ENCODE results near the gene CCDC192.
"Not testable (repeated sequence)": the region's sequence is repeated elsewhere in the genome, so short reads cannot be mapped to it uniquely, and the experiment has no call there.

CCDC192 gene

DNA sequence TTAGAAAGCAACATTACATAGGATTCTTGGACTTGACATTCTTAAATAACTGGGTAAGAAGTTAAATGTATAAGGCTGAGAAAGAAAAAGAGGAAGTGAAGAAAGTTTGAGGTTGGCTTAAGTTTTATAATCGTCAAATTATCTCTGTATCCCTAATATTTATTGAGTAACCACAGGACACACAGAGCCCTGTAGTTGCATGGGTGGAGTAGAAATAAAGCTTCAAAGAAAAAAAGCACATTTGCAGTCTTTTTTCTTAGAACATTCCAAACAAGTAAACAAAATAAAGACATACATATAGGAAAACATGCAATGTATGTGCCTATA is 137.0 kb downstream of the CCDC192 start:
- H3K9ac ChIP-seq, result no peak overlapping the region
- H4K20me1 ChIP-seq, result no peaks in the 10 kb centered on the region
- TF ChIP-seq Cebpa-rat (IDR thresholded peaks at IDR 0.05), result no peak
- H3K4me1 ChIP-seq, result no peaks in the 10 kb centered on the region
- H3K36me3 ChIP-seq, result no peaks in the 10 kb centered on the region
- H3K4me2 ChIP-seq, result no peak overlapping the region
- peaks cover 6% of the 10 kb centered on the region for H3K9me3 ChIP-seq
- H3K27me3 ChIP-seq, result no peaks in the 10 kb centered on the region
- no peak overlapping the region for H3K4me3 ChIP-seq
- H3K27ac ChIP-seq, result no peak overlapping the region

DNA sequence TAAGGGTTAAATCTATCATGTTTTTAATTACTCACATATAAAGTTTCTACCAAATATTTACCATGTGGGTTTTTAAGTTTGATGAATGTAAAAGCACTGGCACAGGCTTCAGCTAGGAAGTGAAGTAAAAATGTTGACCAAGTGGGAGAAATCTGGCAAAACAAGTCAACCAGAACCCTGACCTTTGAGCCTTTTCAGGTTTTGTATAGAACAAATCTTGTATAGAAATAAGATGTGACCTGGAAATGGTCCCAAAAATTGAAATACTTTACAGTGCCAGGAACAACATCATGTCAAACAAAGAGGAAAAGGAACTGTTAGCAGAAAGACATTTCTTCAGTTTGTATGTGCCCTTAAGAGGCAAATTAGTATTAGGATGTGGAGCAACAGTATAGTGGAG is 137.6 kb downstream of the CCDC192 start:
- Histone ChIP-seq H3K36me3 (no peaks in the 10 kb centered on the region), H3K4me2 (no peak overlapping the region), H3K27ac (no peak overlapping the region), H3K27me3 (no peaks in the 10 kb centered on the region), H3K9me3 (peaks cover 6% of the 10 kb centered on the region), H3K9ac (no peak overlapping the region), H3K4me3 (no peak overlapping the region), H4K20me1 (no peaks in the 10 kb centered on the region), H3K4me1 (no peaks in the 10 kb centered on the region)
- no peak for TF ChIP-seq Cebpa-rat (IDR thresholded peaks at IDR 0.05)

DNA sequence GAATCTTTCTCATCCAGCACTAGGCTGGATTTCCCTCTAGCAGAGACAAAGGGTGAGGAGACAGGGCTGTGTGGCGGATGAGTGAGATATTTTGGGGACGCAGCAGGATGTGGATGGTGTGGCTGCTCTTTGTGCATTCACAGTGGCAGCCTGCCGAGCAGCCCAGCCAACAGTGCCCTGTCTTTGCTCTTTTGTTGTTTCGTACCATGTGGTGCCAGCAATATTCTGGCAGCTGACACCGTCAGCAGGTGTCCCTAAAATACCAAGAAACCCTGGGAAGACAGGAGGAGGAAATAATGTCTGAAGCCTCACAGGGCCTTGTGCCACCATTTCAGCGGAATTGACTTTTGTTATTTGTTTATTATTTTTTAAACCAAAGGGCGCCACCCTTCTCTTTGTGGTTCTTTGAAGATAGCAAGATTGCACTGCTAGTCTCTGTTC is 141.4 kb downstream of the CCDC192 start:
- Histone ChIP-seq H4K20me1 (no peaks in the 10 kb centered on the region), H3K9ac (no peak overlapping the region), H3K9me3 (no peaks in the 10 kb centered on the region), H3K4me1 (no peaks in the 10 kb centered on the region), H3K27me3 (no peaks in the 10 kb centered on the region), H3K4me3 (no peak overlapping the region), H3K36me3 (no peaks in the 10 kb centered on the region), H3K4me2 (no peak overlapping the region), H3K27ac (no peak overlapping the region)
- no peak for TF ChIP-seq Cebpa-rat (IDR thresholded peaks at IDR 0.05)

DNA sequence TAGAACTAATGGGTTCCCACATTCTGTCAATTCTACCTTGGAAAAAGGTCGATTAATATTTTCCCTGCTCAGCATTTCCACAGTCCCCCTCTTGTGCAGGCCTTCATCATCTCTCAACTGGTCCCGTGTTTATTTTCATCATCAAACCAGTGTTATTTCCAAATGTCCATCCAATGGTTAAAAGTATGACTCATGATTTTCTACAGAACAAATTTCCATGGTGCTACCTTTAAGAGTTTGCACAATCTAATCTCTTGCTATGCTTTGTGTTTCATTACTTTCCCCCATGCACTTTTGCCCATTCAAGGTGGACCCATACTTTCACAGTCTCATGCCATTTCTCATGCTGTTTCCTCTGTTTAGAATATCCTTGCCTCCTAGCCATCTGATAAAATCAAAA is 143.7 kb downstream of the CCDC192 start:
- Histone ChIP-seq H3K4me2 (no peak overlapping the region), H3K27ac (no peak overlapping the region), H3K9me3 (no peaks in the 10 kb centered on the region), H4K20me1 (no peaks in the 10 kb centered on the region), H3K4me3 (no peak overlapping the region), H3K4me1 (no peaks in the 10 kb centered on the region), H3K36me3 (no peaks in the 10 kb centered on the region), H3K9ac (no peak overlapping the region), H3K27me3 (no peaks in the 10 kb centered on the region)
- no peak for TF ChIP-seq Cebpa-rat (IDR thresholded peaks at IDR 0.05)

DNA sequence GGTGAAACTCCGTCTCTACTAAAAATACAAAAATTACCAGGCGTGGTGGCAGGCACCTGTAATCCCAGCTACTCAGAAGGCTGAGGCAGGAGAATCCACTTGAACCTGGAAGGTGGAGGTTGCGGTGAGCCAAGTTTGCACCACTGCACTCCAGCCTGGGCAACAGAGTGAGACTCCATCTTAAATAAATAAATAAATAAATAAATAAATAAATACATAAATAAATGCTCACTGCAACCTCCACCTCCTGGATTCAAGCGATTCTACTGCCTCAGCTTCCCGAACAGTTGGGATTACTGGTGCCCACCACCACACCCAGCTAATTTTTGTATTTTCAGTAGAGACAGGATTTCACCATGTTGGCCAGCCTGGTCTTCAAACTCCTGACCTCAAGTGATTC is 144.4 kb downstream of the CCDC192 start:
- H3K36me3 ChIP-seq, H3K9me3 ChIP-seq, H3K4me1 ChIP-seq, H3K9ac ChIP-seq, H4K20me1 ChIP-seq, H3K27me3 ChIP-seq, H3K4me3 ChIP-seq, H3K4me2 ChIP-seq, H3K27ac ChIP-seq: not testable (repeated sequence)

DNA sequence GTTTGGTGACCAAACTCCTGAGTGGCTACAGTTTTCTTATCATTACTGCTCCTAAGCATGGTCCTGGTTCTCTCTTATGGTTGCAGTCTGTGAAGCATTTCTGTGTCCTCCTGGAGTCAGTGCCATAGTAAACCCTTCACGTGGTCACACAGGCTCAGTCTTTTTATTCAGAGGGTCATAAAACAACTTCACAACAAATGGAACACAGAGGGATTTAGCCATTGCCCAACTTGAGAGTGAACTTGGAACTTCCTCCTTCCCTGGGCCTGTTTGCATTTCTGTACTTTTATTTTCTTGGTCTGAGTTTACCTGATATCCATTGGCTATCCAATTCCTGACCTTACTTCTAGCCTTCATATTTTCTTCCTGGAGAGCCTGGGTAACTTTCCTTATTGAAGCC is 144.9 kb downstream of the CCDC192 start:
- no peak overlapping the region for H3K4me3 ChIP-seq
- H3K9ac ChIP-seq, result no peak overlapping the region
- no peaks in the 10 kb centered on the region for H3K27me3 ChIP-seq
- TF ChIP-seq Cebpa-rat (IDR thresholded peaks at IDR 0.05), result no peak
- H3K36me3 ChIP-seq, result no peaks in the 10 kb centered on the region
- no peak overlapping the region for H3K4me2 ChIP-seq
- H4K20me1 ChIP-seq, result no peaks in the 10 kb centered on the region
- no peaks in the 10 kb centered on the region for H3K4me1 ChIP-seq
- no peaks in the 10 kb centered on the region for H3K9me3 ChIP-seq
- H3K27ac ChIP-seq, result no peak overlapping the region

DNA sequence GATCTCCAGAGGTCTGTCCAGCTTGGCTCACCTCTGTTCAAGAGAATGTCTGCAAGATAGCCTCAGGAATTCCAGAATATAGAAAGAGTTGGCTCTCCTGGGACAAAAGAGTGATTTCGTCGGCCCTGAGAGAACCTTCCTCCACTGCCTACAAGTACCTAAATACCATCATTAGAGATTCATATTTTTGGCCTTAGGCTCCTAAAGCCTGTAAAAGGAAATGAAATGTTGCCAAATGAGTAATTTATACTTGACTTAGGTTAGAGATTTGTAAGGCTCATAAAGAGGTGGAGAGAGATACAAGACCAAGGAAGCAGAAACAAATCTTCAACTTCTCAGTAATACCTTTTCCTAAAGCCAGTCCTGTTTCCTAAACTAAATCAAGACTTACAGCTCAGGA is 146.2 kb downstream of the CCDC192 start:
- Histone ChIP-seq H4K20me1 (no peaks in the 10 kb centered on the region), H3K27me3 (no peaks in the 10 kb centered on the region), H3K4me1 (no peaks in the 10 kb centered on the region), H3K4me2 (no peak overlapping the region), H3K9ac (no peak overlapping the region), H3K4me3 (no peak overlapping the region), H3K9me3 (no peaks in the 10 kb centered on the region), H3K27ac (no peak overlapping the region), H3K36me3 (no peaks in the 10 kb centered on the region)
- no peak for TF ChIP-seq Cebpa-rat (IDR thresholded peaks at IDR 0.05)

DNA sequence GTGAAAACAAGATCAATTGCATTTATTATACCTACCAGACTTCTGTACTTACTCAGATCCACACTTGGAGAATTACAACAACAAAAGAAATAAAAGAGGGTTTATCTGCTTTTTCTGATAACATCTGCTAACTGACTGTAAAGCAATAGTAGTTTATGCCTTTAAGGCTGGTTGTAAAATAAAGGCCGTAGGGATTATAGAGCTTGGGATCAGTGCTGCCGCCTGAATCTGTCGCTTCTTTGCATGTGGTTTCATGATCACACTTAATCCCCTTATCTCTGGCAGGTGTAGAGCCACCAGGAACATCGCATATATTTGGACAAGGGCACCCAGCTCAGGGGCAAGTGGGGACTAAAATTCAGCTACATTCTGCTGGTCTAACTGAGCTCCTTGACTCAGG is 146.7 kb downstream of the CCDC192 start:
- TF ChIP-seq Cebpa-rat (IDR thresholded peaks at IDR 0.05), result no peak
- Histone ChIP-seq H3K9me3 (no peaks in the 10 kb centered on the region), H3K4me2 (no peak overlapping the region), H3K9ac (no peak overlapping the region), H3K4me1 (no peaks in the 10 kb centered on the region), H3K36me3 (no peaks in the 10 kb centered on the region), H4K20me1 (no peaks in the 10 kb centered on the region), H3K4me3 (no peak overlapping the region), H3K27ac (no peak overlapping the region), H3K27me3 (no peaks in the 10 kb centered on the region)

DNA sequence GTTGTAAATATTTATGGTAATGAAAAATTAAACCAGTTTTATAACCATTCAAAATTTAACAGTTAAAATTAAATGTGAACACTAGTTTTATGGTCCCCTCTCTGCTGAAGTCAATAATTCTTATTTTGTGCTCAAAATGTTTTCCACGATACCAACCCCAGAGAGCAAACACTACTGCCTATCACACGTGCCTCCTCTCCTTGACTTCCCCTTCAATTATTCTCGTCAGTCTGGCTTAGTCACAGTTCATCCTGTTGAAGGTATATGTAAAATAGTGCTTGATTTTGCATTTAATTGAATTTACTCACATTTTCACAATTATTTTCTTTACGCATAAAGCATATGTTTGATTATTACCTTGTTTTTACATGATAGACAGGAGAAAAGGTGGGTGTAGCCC is 148.8 kb downstream of the CCDC192 start:
- H3K4me1 ChIP-seq, result no peaks in the 10 kb centered on the region
- TF ChIP-seq Cebpa-rat (IDR thresholded peaks at IDR 0.05), result no peak
- H4K20me1 ChIP-seq, result no peaks in the 10 kb centered on the region
- no peaks in the 10 kb centered on the region for H3K36me3 ChIP-seq
- H3K9me3 ChIP-seq, result peaks cover 9% of the 10 kb centered on the region; the same call in 1 of the 2 replicates
- H3K9ac ChIP-seq, result no peak overlapping the region
- no peaks in the 10 kb centered on the region for H3K27me3 ChIP-seq
- H3K27ac ChIP-seq, result no peak overlapping the region
- no peak overlapping the region for H3K4me3 ChIP-seq
- H3K4me2 ChIP-seq, result no peak overlapping the region

DNA sequence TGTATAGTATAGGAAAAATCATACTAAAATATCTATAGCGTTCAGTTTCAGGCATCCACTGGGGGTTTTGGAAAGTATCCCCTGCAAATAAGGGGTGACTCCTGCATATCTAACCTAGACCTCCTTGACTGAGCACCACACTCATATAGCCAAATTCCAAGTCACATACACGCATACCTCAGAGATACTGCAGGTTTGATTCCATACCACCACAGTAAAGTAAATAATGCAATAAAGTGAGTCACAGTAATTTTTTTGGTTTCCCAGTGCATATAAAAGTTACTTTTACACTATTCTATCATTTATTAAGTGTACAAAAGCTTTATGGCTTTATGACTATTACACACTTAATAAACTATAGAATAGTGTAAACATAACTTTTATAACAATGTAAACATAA is 151.3 kb downstream of the CCDC192 start:
- Histone ChIP-seq H3K9ac (no peak overlapping the region), H3K4me3 (no peak overlapping the region), H4K20me1 (no peaks in the 10 kb centered on the region), H3K4me1 (no peaks in the 10 kb centered on the region), H3K4me2 (no peak overlapping the region), H3K36me3 (no peaks in the 10 kb centered on the region), H3K27me3 (no peaks in the 10 kb centered on the region), H3K27ac (no peak overlapping the region), H3K9me3 (peaks cover 9% of the 10 kb centered on the region; the same call in 1 of the 2 replicates)
- no peak for TF ChIP-seq Cebpa-rat (IDR thresholded peaks at IDR 0.05)

DNA sequence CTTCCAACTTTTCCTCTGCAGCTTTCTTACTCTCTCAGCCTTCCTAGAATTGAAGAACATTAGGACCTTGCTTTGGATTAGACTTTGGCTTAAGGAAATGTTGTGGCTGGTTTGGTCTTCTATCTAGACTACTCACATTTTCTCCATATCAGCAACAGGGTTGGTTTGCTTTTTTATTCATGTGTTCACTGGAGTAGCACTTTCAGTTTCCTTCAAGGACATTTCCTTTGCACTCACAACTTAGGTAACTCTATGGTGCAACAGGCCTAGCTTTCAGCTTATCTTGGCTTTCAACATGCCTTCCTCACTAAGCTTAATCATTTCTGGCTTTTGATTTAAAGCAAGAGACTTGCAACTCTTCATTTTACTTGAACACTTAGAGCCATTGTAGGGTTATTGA is 153.1 kb downstream of the CCDC192 start:
- no peak overlapping the region for H3K9ac ChIP-seq
- H3K36me3 ChIP-seq, result no peaks in the 10 kb centered on the region
- no peaks in the 10 kb centered on the region for H4K20me1 ChIP-seq
- no peak overlapping the region for H3K4me2 ChIP-seq
- H3K27ac ChIP-seq, result no peak overlapping the region
- no peak overlapping the region for H3K4me3 ChIP-seq
- peaks cover 9% of the 10 kb centered on the region; the same call in 1 of the 2 replicates for H3K9me3 ChIP-seq
- H3K27me3 ChIP-seq, result no peaks in the 10 kb centered on the region
- H3K4me1 ChIP-seq, result no peaks in the 10 kb centered on the region
- TF ChIP-seq Cebpa-rat (IDR thresholded peaks at IDR 0.05), result no peak
